ENCODE data around the gene NCCRP1. TPM values are rescaled to one million over a fixed set of nuclear protein-coding genes. Genes with fewer than 3 reads are reported as not detected.

The NCCRP1 gene
- total and polyA plus RNA-seq, 4 donors = not detected

DNA sequence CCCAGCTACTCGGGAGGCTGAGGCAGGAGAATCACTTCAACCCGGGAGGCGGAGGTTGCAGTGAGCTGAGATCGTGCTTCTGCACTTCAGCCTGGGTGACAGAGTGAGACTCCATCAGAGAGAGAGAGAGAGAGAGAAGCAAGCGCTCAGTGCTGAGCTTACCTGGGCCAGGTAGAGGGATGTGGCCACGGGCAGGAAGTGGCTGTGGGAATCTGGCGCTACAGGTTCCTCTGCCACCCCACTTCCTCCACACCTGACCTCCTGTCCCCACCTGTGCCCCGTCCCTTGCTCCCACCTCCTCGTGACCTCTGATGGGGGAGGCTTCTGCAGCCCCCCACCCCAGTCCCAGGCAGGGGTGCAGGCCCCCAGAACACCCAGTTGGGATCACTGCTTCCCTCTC lies 1.0 kb upstream of the NCCRP1 start:
- peaks cover 0 to 17% (median 4%) of the 10 kb centered on the region in 4 donors for H3K27me3 ChIP-seq (ENCODE audit: control insufficient read depth in 4 of 4, insufficient read depth in 4 of 4, low read length in 3 of 4)
- H3K27ac ChIP-seq (ENCODE audit: low read depth in 1 of 2, low read length in 2 of 2) = no peak overlapping the region
- 48% methylated on average over 9 of the region's 9 CpGs for WGBS
- H3K4me3 ChIP-seq (ENCODE audit: low read depth in 1 of 3, low read length in 3 of 3) = no peak overlapping the region
- H3K9ac ChIP-seq (ENCODE audit: low read depth in 1 of 2, low read length in 2 of 2) = no peak overlapping the region
- H3K9me3 ChIP-seq (ENCODE audit: control insufficient read depth in 4 of 4, low read length in 3 of 4) = no peaks in the 10 kb centered on the region
- no peak for DNase-seq (ENCODE audit: low spot score)
- peaks cover 0 to 10% (median 2%) of the 10 kb centered on the region in 4 donors for H3K4me1 ChIP-seq (ENCODE audit: control insufficient read depth in 4 of 4, insufficient read depth in 4 of 4, low read length in 3 of 4)
- H3K36me3 ChIP-seq (ENCODE audit: control insufficient read depth in 4 of 4, insufficient read depth in 3 of 4, low read depth in 1 of 4, low read length in 3 of 4) = no peaks in the 10 kb centered on the region
- TF ChIP-seq, protein P1, sequence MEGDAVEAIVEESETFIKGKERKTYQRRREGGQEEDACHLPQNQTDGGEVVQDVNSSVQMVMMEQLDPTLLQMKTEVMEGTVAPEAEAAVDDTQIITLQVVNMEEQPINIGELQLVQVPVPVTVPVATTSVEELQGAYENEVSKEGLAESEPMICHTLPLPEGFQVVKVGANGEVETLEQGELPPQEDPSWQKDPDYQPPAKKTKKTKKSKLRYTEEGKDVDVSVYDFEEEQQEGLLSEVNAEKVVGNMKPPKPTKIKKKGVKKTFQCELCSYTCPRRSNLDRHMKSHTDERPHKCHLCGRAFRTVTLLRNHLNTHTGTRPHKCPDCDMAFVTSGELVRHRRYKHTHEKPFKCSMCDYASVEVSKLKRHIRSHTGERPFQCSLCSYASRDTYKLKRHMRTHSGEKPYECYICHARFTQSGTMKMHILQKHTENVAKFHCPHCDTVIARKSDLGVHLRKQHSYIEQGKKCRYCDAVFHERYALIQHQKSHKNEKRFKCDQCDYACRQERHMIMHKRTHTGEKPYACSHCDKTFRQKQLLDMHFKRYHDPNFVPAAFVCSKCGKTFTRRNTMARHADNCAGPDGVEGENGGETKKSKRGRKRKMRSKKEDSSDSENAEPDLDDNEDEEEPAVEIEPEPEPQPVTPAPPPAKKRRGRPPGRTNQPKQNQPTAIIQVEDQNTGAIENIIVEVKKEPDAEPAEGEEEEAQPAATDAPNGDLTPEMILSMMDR (IDR thresholded peaks at IDR 0.05; ENCODE audit: low read depth, low read length, missing input control) = no peak

DNA sequence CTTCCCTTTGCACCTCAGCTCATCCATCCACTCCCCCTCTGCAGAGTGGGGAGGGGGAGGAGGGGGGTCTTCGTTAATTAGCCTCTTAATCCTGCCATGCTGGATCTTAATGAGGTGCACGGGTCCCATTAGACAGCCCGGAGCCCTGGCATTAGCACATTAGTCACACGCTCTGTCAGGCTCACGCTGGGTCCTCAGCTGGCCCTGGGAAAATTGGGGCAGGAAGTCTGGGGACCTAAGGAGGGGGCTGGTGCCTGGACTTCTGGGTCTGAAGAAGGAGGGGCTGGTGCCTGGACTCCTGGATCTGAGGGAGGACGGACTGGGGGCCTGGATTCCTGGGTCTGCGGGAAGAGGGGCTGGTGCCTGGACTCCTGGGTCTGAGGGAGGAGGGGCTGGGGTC lies 444 bp upstream of the NCCRP1 start:
- Histone ChIP-seq H3K4me1 (ENCODE audit: control insufficient read depth in 4 of 4, insufficient read depth in 4 of 4, low read length in 3 of 4) (peaks cover 0 to 10% (median 2%) of the 10 kb centered on the region in 4 donors), H3K9ac (ENCODE audit: low read depth in 1 of 2, low read length in 2 of 2) (no peak overlapping the region), H3K9me3 (ENCODE audit: control insufficient read depth in 4 of 4, low read length in 3 of 4) (no peaks in the 10 kb centered on the region), H3K36me3 (ENCODE audit: control insufficient read depth in 4 of 4, insufficient read depth in 3 of 4, low read depth in 1 of 4, low read length in 3 of 4) (no peaks in the 10 kb centered on the region), H3K27me3 (ENCODE audit: control insufficient read depth in 4 of 4, insufficient read depth in 4 of 4, low read length in 3 of 4) (peaks cover 0 to 17% (median 4%) of the 10 kb centered on the region in 4 donors), H3K27ac (ENCODE audit: low read depth in 1 of 2, low read length in 2 of 2) (no peak overlapping the region), H3K4me3 (ENCODE audit: low read depth in 1 of 3, low read length in 3 of 3) (no peak overlapping the region)
- TF ChIP-seq, protein P2, sequence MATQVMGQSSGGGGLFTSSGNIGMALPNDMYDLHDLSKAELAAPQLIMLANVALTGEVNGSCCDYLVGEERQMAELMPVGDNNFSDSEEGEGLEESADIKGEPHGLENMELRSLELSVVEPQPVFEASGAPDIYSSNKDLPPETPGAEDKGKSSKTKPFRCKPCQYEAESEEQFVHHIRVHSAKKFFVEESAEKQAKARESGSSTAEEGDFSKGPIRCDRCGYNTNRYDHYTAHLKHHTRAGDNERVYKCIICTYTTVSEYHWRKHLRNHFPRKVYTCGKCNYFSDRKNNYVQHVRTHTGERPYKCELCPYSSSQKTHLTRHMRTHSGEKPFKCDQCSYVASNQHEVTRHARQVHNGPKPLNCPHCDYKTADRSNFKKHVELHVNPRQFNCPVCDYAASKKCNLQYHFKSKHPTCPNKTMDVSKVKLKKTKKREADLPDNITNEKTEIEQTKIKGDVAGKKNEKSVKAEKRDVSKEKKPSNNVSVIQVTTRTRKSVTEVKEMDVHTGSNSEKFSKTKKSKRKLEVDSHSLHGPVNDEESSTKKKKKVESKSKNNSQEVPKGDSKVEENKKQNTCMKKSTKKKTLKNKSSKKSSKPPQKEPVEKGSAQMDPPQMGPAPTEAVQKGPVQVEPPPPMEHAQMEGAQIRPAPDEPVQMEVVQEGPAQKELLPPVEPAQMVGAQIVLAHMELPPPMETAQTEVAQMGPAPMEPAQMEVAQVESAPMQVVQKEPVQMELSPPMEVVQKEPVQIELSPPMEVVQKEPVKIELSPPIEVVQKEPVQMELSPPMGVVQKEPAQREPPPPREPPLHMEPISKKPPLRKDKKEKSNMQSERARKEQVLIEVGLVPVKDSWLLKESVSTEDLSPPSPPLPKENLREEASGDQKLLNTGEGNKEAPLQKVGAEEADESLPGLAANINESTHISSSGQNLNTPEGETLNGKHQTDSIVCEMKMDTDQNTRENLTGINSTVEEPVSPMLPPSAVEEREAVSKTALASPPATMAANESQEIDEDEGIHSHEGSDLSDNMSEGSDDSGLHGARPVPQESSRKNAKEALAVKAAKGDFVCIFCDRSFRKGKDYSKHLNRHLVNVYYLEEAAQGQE (IDR thresholded peaks at IDR 0.05) = no peak
- no peak for TF ChIP-seq HNF4G (IDR thresholded peaks at IDR 0.05)
- TF ChIP-seq NR2F2 (IDR thresholded peaks at IDR 0.05) = no peak
- TF ChIP-seq SP1 (IDR thresholded peaks at IDR 0.05) = no peak
- TF ChIP-seq FOXA2 (IDR thresholded peaks at IDR 0.05) = no peak
- TF ChIP-seq HNF4A (conservative IDR thresholded peaks at IDR 0.05) = no peak
- TF ChIP-seq, protein P3, sequence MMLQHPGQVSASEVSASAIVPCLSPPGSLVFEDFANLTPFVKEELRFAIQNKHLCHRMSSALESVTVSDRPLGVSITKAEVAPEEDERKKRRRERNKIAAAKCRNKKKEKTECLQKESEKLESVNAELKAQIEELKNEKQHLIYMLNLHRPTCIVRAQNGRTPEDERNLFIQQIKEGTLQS (IDR thresholded peaks at IDR 0.05) = no peak
- DNase-seq (ENCODE audit: low spot score) = no peak
- WGBS = 34% methylated on average over 7 of the region's 7 CpGs

DNA sequence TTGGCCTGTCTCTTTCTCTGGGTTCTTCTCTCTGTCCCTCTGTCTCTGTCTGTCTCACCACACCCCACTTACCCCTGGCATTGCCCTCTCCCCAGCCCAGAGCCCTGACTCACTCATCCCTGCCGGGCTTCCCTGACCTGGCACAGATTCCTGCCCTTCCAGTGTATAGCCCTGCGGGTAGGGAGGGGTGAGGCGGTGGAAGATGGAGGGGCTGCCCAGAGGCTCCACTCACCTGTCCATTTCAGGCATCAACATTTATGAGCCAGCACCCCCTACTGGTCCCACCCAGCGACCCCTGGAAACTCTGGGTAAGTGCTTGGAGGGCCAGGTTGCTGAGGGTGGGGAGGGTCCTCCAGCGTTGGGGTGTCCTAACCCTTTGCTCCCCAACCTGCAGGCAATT lies 1.0 kb downstream of the NCCRP1 start:
- Histone ChIP-seq H3K27me3 (ENCODE audit: control insufficient read depth in 4 of 4, insufficient read depth in 4 of 4, low read length in 3 of 4) (peaks cover 0 to 20% (median 4%) of the 10 kb centered on the region in 4 donors), H3K9ac (ENCODE audit: low read depth in 1 of 2, low read length in 2 of 2) (no peak overlapping the region), H3K4me3 (ENCODE audit: low read depth in 1 of 3, low read length in 3 of 3) (no peak overlapping the region), H3K36me3 (ENCODE audit: control insufficient read depth in 4 of 4, insufficient read depth in 3 of 4, low read depth in 1 of 4, low read length in 3 of 4) (no peaks in the 10 kb centered on the region), H3K4me1 (ENCODE audit: control insufficient read depth in 4 of 4, insufficient read depth in 4 of 4, low read length in 3 of 4) (peaks cover 0 to 10% (median 2%) of the 10 kb centered on the region in 4 donors), H3K9me3 (ENCODE audit: control insufficient read depth in 4 of 4, low read length in 3 of 4) (no peaks in the 10 kb centered on the region), H3K27ac (ENCODE audit: low read depth in 1 of 2, low read length in 2 of 2) (no peak overlapping the region)
- 57% methylated on average over 5 of the region's 5 CpGs for WGBS
- DNase-seq (ENCODE audit: low spot score) = no peak
- TF ChIP-seq, protein P2 (IDR thresholded peaks at IDR 0.05) = no peak
- no peak for TF ChIP-seq JUND (IDR thresholded peaks at IDR 0.05)
- no peak for TF ChIP-seq HNF4A (conservative IDR thresholded peaks at IDR 0.05)
- TF ChIP-seq, protein P1 (IDR thresholded peaks at IDR 0.05; ENCODE audit: low read depth, low read length, missing input control) = no peak
- TF ChIP-seq, protein P4, sequence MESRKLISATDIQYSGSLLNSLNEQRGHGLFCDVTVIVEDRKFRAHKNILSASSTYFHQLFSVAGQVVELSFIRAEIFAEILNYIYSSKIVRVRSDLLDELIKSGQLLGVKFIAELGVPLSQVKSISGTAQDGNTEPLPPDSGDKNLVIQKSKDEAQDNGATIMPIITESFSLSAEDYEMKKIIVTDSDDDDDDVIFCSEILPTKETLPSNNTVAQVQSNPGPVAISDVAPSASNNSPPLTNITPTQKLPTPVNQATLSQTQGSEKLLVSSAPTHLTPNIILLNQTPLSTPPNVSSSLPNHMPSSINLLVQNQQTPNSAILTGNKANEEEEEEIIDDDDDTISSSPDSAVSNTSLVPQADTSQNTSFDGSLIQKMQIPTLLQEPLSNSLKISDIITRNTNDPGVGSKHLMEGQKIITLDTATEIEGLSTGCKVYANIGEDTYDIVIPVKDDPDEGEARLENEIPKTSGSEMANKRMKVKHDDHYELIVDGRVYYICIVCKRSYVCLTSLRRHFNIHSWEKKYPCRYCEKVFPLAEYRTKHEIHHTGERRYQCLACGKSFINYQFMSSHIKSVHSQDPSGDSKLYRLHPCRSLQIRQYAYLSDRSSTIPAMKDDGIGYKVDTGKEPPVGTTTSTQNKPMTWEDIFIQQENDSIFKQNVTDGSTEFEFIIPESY (IDR thresholded peaks at IDR 0.05) = no peak
- TF ChIP-seq FOXA2 (IDR thresholded peaks at IDR 0.05) = no peak
- no peak for TF ChIP-seq RXRA (IDR thresholded peaks at IDR 0.05)
- TF ChIP-seq FOXA1 (IDR thresholded peaks at IDR 0.05) = no peak
- no peak for TF ChIP-seq SP1 (IDR thresholded peaks at IDR 0.05)
- TF ChIP-seq, protein P5, sequence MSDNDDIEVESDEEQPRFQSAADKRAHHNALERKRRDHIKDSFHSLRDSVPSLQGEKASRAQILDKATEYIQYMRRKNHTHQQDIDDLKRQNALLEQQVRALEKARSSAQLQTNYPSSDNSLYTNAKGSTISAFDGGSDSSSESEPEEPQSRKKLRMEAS (IDR thresholded peaks at IDR 0.05) = no peak

Data from liver (tissue), 9 donors.